Measurements from ENCODE around the gene EIF2S3.

DNA sequence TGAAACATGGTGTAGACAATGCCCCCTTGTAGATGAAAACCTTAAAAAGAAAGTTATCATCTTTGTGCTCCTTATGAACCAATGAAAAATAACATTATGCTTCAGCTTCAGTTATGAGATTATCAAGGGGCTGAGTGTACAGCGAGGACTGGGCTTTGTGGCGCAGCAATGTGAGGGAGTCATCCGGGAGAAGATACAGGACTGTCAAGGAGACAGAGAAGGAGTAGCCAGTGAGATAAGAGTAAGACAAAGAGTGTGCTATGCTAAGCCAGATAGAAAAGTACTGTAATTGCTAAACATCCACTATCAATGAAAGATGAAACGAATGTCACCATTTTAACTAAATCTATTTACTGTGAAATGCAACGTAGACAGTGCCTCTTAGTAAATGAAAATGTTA, 24.2 kb upstream of the EIF2S3 start:
- TF ChIP-seq, protein P1, sequence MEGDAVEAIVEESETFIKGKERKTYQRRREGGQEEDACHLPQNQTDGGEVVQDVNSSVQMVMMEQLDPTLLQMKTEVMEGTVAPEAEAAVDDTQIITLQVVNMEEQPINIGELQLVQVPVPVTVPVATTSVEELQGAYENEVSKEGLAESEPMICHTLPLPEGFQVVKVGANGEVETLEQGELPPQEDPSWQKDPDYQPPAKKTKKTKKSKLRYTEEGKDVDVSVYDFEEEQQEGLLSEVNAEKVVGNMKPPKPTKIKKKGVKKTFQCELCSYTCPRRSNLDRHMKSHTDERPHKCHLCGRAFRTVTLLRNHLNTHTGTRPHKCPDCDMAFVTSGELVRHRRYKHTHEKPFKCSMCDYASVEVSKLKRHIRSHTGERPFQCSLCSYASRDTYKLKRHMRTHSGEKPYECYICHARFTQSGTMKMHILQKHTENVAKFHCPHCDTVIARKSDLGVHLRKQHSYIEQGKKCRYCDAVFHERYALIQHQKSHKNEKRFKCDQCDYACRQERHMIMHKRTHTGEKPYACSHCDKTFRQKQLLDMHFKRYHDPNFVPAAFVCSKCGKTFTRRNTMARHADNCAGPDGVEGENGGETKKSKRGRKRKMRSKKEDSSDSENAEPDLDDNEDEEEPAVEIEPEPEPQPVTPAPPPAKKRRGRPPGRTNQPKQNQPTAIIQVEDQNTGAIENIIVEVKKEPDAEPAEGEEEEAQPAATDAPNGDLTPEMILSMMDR (IDR thresholded peaks at IDR 0.05): no peak
- TF ChIP-seq POLR2A (IDR thresholded peaks at IDR 0.05) (no peak), POLR2AphosphoS5 (IDR thresholded peaks at IDR 0.05) (no peak)

All from breast epithelium (tissue), 3 donors.